Measurements from ENCODE around the gene PDHB. TPM values are rescaled to one million over a fixed set of nuclear protein-coding genes. Genes with fewer than 3 reads are reported as not detected.

PDHB gene
- total RNA-seq, 2 donors from 2014 or later, result 111 to 181 TPM

- H3K27me3 ChIP-seq, result no peaks in the 10 kb centered on the region
- no peak overlapping the region for H3K4me3 ChIP-seq
- H3K9me3 ChIP-seq, result no peaks in the 10 kb centered on the region
- TF ChIP-seq CTCF (IDR thresholded peaks at IDR 0.05), result no peak
- peaks cover 0 to 22% of the 10 kb centered on the region in 2 donors for H3K4me1 ChIP-seq
- H3K36me3 ChIP-seq, result no peaks in the 10 kb centered on the region
- no peak overlapping the region for H3K27ac ChIP-seq
- no peak for DNase-seq (ENCODE audit: low spot score)
Measured at GRCh38 chr3:58474348-58474911, 40.8 kb upstream of the PDHB start.

GRCh38 chr3:58473275-58473674 is 39.6 kb upstream of the PDHB start:
- no peak overlapping the region for H3K27ac ChIP-seq
- H3K27me3 ChIP-seq, result no peaks in the 10 kb centered on the region
- H3K4me3 ChIP-seq, result no peak overlapping the region
- peaks cover 0 to 22% of the 10 kb centered on the region in 2 donors for H3K4me1 ChIP-seq
- no peak for TF ChIP-seq CTCF (IDR thresholded peaks at IDR 0.05)
- H3K9me3 ChIP-seq, result no peaks in the 10 kb centered on the region
- DNase-seq (ENCODE audit: low spot score), result no peak
- no peaks in the 10 kb centered on the region for H3K36me3 ChIP-seq

- no peak for DNase-seq (ENCODE audit: low spot score)
- Histone ChIP-seq H3K4me1 (peaks cover 0 to 22% of the 10 kb centered on the region in 2 donors), H3K27ac (peak overlapping the region; percentile 21 to 49), H3K4me3 (no peak overlapping the region), H3K27me3 (no peaks in the 10 kb centered on the region), H3K36me3 (no peaks in the 10 kb centered on the region), H3K9me3 (no peaks in the 10 kb centered on the region)
- no peak for TF ChIP-seq CTCF (IDR thresholded peaks at IDR 0.05)
Measured at GRCh38 chr3:58471025-58471887, 37.6 kb upstream of the PDHB start.

GRCh38 chr3:58470363-58471024 is 36.9 kb upstream of the PDHB start:
- H3K27ac ChIP-seq, result no peak overlapping the region

GRCh38 chr3:58469096-58469495 is 35.5 kb upstream of the PDHB start:
- DNase-seq (ENCODE audit: low spot score), result no peak
- Histone ChIP-seq H3K27me3 (no peaks in the 10 kb centered on the region), H3K36me3 (no peaks in the 10 kb centered on the region), H3K4me1 (peaks cover 0 to 18% of the 10 kb centered on the region in 2 donors), H3K9me3 (no peaks in the 10 kb centered on the region), H3K4me3 (no peak overlapping the region), H3K27ac (no peak overlapping the region)
- no peak for TF ChIP-seq CTCF (IDR thresholded peaks at IDR 0.05)

More at GRCh38 chr3:58470363-58471024, 36.9 kb upstream of the PDHB start:
- Histone ChIP-seq H3K9me3 (no peaks in the 10 kb centered on the region), H3K27me3 (no peaks in the 10 kb centered on the region), H3K36me3 (no peaks in the 10 kb centered on the region), H3K4me3 (no peak overlapping the region), H3K4me1 (peaks cover 0 to 22% of the 10 kb centered on the region in 2 donors)
- DNase-seq (ENCODE audit: low spot score), result no peak
- no peak for TF ChIP-seq CTCF (IDR thresholded peaks at IDR 0.05)
